ENCODE results near the gene NIPSNAP2.
"Not testable (repeated sequence)": the region's sequence is repeated elsewhere in the genome, so short reads cannot be mapped to it uniquely, and the experiment has no call there.

Gene NIPSNAP2

GRCh38 chr7:55977831-55978230 is 13.4 kb downstream of the NIPSNAP2 start:
- DNase-seq: no peak

- DNase-seq: no peak
Measured at GRCh38 chr7:55980266-55980665, 15.9 kb downstream of the NIPSNAP2 start.

GRCh38 chr7:55983537-55983936 is 19.2 kb downstream of the NIPSNAP2 start:
- DNase-seq: no peak

GRCh38 chr7:55992346-55992745 is 28.0 kb downstream of the NIPSNAP2 start:
- DNase-seq: no peak

- no peak for DNase-seq
Measured at GRCh38 chr7:55996856-55997500, 32.6 kb downstream of the NIPSNAP2 start.

GRCh38 chr7:56003749-56004148 is 39.4 kb downstream of the NIPSNAP2 start:
- DNase-seq: no peak

- no peak for DNase-seq
Measured at GRCh38 chr7:56007167-56007652, 42.8 kb downstream of the NIPSNAP2 start.

- DNase-seq: no peak
Measured at GRCh38 chr7:56007891-56008290, 43.5 kb downstream of the NIPSNAP2 start.

GRCh38 chr7:56009695-56010094 is 45.3 kb downstream of the NIPSNAP2 start:
- no peak for DNase-seq

GRCh38 chr7:56017015-56017414 is 52.6 kb downstream of the NIPSNAP2 start:
- DNase-seq: not testable (repeated sequence)

- DNase-seq: no peak
Measured at GRCh38 chr7:56019501-56019900, 55.1 kb downstream of the NIPSNAP2 start.

- no peak for DNase-seq
Measured at GRCh38 chr7:56023500-56023899, 59.1 kb downstream of the NIPSNAP2 start.

- DNase-seq: no peak
Measured at GRCh38 chr7:56026538-56026937, 62.2 kb downstream of the NIPSNAP2 start.

- no peak for DNase-seq
Measured at GRCh38 chr7:56028942-56029630, 64.7 kb downstream of the NIPSNAP2 start.

GRCh38 chr7:56030340-56030739 is 66.0 kb downstream of the NIPSNAP2 start:
- DNase-seq: no peak

GRCh38 chr7:56031556-56031955 is 67.2 kb downstream of the NIPSNAP2 start:
- DNase-seq: not testable (repeated sequence)

GRCh38 chr7:56032578-56032977 is 68.2 kb downstream of the NIPSNAP2 start:
- DNase-seq: not testable (repeated sequence)

- DNase-seq: no peak
Measured at GRCh38 chr7:56033671-56034432, 69.5 kb downstream of the NIPSNAP2 start.

GRCh38 chr7:56040730-56041129 is 76.3 kb downstream of the NIPSNAP2 start:
- no peak for DNase-seq

GRCh38 chr7:56045758-56046157 is 81.4 kb downstream of the NIPSNAP2 start:
- not testable (repeated sequence) for DNase-seq

GRCh38 chr7:56046721-56047445 is 82.5 kb downstream of the NIPSNAP2 start:
- no peak for DNase-seq

- not testable (repeated sequence) for DNase-seq
Measured at GRCh38 chr7:56047446-56048116, 83.2 kb downstream of the NIPSNAP2 start.

Measured in NCI-H524 treated with DMSO at 0.1 percent for 48 hours (cell line).